ENCODE results near the gene AMPD2.

DNA sequence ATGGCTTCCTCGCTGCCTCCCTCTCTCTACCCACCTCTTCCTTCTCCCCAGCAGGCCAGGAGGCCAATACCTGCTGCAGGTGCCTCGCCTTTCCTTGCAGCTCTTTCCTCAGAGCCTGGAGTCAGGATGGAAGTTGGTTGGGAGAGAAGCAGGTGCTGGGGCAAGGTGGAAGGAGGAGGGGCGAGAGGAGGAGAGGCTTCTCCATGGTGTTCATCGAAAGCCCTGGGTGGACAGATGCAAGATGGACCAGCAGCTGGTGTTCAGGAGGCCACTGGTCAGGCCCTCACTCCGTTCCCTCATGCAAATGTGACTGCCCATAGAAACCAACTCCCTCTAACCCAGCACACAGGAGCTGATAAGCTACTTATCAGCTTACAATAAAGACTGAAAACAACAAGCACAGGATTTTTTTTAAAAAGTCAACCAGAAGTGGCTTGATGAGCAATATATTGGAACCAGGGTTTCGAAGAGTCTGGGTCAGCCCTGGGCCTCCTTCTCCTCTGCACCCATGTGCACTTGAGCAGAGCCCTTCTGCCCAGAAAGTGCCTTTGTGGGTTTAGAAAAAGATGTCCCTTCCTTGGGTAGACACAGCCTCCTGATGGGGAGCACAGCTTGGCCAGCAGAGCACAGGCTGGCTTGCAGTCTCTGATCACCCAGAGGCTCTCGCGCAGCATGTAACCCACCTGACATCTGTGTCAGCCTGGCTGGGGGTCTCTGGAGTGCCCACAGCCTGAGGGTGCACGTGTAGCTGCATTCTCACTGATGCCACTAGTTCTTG lies 19.6 kb downstream of the AMPD2 start:
- TF ChIP-seq CTCF (IDR thresholded peaks at IDR 0.05) (no peak), EZH2phosphoT487 (IDR thresholded peaks at IDR 0.05) (no peak)

Measured in neural progenitor cell (in vitro differentiated cells).